Transverse colon (tissue), 4 donors: ENCODE results near the gene KBTBD2. TPM values are rescaled to one million over a fixed set of nuclear protein-coding genes. Genes with fewer than 3 reads are reported as not detected.
"Not testable (repeated sequence)": the region's sequence is repeated elsewhere in the genome, so short reads cannot be mapped to it uniquely, and the experiment has no call there.

ENCODE experiments used
- DNase-seq: peaks from one replicate; pipeline ENCODE4 v3.0.0-alpha.2; 2019
- H3K27ac ChIP-seq, 4 donors: fragments of 200-600 bp; sonication (generic); 2 replicates each; pipeline ENCODE4 v1.5.1; 2016 to 2018; ENCODE audit warnings: inconsistent platforms in 4 of 4
- H3K27me3 ChIP-seq: fragments of 200-600 bp; sonication (generic); 2 replicates; pipeline ENCODE4 v1.5.1; 2017; ENCODE audit warnings: inconsistent platforms
- H3K36me3 ChIP-seq, 4 donors: fragments of 200-600 bp; sonication (generic); 2 replicates each; pipeline ENCODE4 v1.5.1; 2017 to 2019; ENCODE audit warnings: inconsistent platforms in 4 of 4
- H3K4me1 ChIP-seq, 4 donors: fragments of 200-600 bp; sonication (generic); 2 replicates each; pipeline ENCODE4 v1.5.1; 2017 to 2020; ENCODE audit warnings: inconsistent platforms in 4 of 4
- H3K4me3 ChIP-seq, 4 donors: fragments of 200-600 bp; sonication (generic); 1 replicate in 1 of 4; 2 replicates in 3 of 4; pipeline versions ENCODE4 v1.5.1 to v1.6.1; 2017 to 2019; ENCODE audit warnings: inconsistent platforms in 4 of 4
- H3K9me3 ChIP-seq, 2 donors: fragments of 200-600 bp; sonication (generic); 2 replicates each; pipeline ENCODE4 v1.5.1; 2017 to 2019; ENCODE audit warnings: inconsistent platforms in 2 of 2
- EP300 ChIP-seq: sonication (generic); formaldehyde crosslinking; IDR thresholded peaks from one replicate; pipeline ENCODE4 v1.6.1; 2017; ENCODE audit warnings: antibody characterized with exemption, low read depth
- POLR2A ChIP-seq: fragments of 450-650 bp; IDR thresholded peaks from one replicate; pipeline ENCODE4 v1.6.1; 2016; ENCODE audit warnings: antibody characterized with exemption, mild to moderate bottlenecking, moderate library complexity
- POLR2AphosphoS5 ChIP-seq, 3 donors: sonication (generic); formaldehyde crosslinking; IDR thresholded peaks; one replicate each; pipeline ENCODE4 v1.6.1; 2016; ENCODE audit warnings: antibody characterized with exemption in 3 of 3
- WGBS, 2 donors: methylation state at CpG; one replicate each; pipeline ENCODE4 v1.1.5; 2018; ENCODE audit warnings: low coverage in 1 of 2; 5-methylcytosine and 5-hydroxymethylcytosine counted together
- in situ Hi-C, 4 donors: fragments of 200-750 bp; cut with MboI; loops; one replicate each; pipeline versions ENCODE4 v1.15.0 to v1.15.1; 2017; ENCODE audit warnings: low sequenced_read_pairs in 3 of 4, low pct_ligation_motif_present in 1 of 4, low pct_unique_long_range_greater_than_20kb in 1 of 4
- intact Hi-C: fragments of 100-400 bp; cut with DNase I; formaldehyde crosslinking; loops from one replicate; pipeline ENCODE4 v1.15.1; 2023; ENCODE audit warnings: low total_unique reads
- total RNA-seq, 4 donors: library from RNA; depleted of rRNA; stranded (reverse); fragments of >200 nt; gene quantifications; one replicate each; pipeline ENCODE4 v1.1.0, GENCODE V29; 2016
- TF ChIP-seq, protein P1 (sequence below), 5 experiments: fragments of 200-600 bp in 3 of 5; fragments of 450-650 bp in 2 of 5; sonication (generic) in 3 of 5; IDR thresholded peaks; 1 replicate in 2 of 5; 2 replicates in 3 of 5; pipeline ENCODE4 v1.5.1; 2016 to 2017; ENCODE audit warnings: antibody characterized with exemption in 5 of 5, inconsistent platforms in 3 of 5, mild to moderate bottlenecking in 2 of 5, moderate library complexity in 1 of 5

The KBTBD2 gene
- total RNA-seq, 4 donors from 2014 or later = 29.9 to 72.8 (median 32.3) TPM

DNA sequence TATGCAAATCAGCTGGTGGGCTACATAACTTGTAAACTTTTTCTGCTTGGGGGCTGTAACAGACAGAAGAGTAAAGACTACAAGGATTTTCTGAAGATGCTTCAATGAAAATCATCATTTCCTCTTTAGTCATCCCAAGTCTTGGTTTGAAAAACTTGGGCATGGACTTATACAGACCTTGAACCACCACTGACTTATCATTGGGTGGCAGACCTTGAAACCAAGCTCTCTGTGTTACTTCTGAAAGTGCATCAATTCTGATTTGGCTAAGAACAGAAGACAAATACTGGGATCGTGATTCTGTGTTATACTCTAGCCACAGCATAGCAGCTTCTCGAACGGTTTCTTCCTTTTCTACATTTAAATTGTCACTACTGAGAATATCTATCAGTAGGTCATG, 21.3 kb downstream of the KBTBD2 start:
- WGBS, 2 donors = 86 to 90% methylated on average over 3 of the region's 3 CpGs

DNA sequence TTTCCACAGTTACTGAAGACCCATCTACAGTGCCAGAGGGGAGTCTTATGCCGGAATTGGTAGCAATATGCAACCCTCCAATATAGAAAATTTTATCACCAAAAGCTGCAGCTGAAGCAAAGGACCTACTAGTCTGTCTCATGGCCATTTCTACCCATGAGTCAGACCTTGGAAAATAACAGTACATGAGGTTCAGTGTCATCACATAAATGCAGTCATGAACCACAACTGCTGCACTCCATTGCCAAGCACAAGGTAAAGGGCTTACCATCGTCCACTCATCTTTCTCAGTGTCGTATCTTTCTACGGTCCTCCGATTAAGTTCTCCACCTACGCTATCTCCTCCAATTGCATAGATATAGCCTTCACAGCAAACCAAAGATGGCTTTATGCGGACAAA, 21.8 kb downstream of the KBTBD2 start:
- Histone ChIP-seq H3K36me3 (peaks cover 0 to 48% (median 9%) of the 10 kb centered on the region in 4 donors), H3K9me3 (no peaks in the 10 kb centered on the region), H3K4me3 (no peak overlapping the region), H3K4me1 (no peaks in the 10 kb centered on the region), H3K27ac (no peak overlapping the region), H3K27me3 (no peaks in the 10 kb centered on the region)
- in situ Hi-C loops (no loop called here), intact Hi-C loops (no loop called here)
- no peak for DNase-seq
- TF ChIP-seq POLR2A (no peak), POLR2AphosphoS5 (IDR thresholded peaks at IDR 0.05) (no peak), EP300 (no peak)
- TF ChIP-seq, protein P1, sequence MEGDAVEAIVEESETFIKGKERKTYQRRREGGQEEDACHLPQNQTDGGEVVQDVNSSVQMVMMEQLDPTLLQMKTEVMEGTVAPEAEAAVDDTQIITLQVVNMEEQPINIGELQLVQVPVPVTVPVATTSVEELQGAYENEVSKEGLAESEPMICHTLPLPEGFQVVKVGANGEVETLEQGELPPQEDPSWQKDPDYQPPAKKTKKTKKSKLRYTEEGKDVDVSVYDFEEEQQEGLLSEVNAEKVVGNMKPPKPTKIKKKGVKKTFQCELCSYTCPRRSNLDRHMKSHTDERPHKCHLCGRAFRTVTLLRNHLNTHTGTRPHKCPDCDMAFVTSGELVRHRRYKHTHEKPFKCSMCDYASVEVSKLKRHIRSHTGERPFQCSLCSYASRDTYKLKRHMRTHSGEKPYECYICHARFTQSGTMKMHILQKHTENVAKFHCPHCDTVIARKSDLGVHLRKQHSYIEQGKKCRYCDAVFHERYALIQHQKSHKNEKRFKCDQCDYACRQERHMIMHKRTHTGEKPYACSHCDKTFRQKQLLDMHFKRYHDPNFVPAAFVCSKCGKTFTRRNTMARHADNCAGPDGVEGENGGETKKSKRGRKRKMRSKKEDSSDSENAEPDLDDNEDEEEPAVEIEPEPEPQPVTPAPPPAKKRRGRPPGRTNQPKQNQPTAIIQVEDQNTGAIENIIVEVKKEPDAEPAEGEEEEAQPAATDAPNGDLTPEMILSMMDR (IDR thresholded peaks at IDR 0.05) = no peak
- WGBS, 2 donors = 96 to 100% methylated on average over 5 to 7 of the region's 7 CpGs

More for the DNA sequence above, 21.3 kb downstream of the KBTBD2 start:
- intact Hi-C loops (no loop called here), in situ Hi-C loops (no loop called here)
- H3K27ac ChIP-seq = no peak overlapping the region
- no peak for TF ChIP-seq EP300
- TF ChIP-seq POLR2AphosphoS5 (IDR thresholded peaks at IDR 0.05) = no peak
- TF ChIP-seq POLR2A = no peak
- TF ChIP-seq, protein P1 (IDR thresholded peaks at IDR 0.05) = no peak
- no peaks in the 10 kb centered on the region for H3K4me1 ChIP-seq
- no peaks in the 10 kb centered on the region for H3K27me3 ChIP-seq
- peaks cover 0 to 54% (median 12%) of the 10 kb centered on the region in 4 donors for H3K36me3 ChIP-seq
- H3K4me3 ChIP-seq = no peak overlapping the region
- no peak for DNase-seq
- H3K9me3 ChIP-seq = no peaks in the 10 kb centered on the region

DNA sequence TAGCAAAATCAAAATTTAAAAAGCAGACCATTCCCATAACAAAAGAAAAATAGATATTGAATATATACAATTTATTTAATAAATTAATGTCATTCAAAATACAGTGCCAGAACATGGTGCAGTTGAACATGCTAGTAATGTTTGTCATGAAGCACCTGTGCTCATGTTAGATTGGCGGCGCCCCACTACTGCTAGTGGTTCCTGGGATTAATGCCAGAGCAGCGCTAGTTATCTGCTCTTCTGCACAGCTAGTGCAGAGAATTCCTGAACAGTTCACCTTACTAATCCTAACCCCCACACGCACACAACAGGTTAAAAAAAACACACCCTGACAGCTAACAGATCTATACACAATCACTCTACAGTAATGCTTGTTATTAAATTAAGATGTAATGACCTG, 23.4 kb downstream of the KBTBD2 start:
- peaks cover 0 to 32% (median 3%) of the 10 kb centered on the region in 4 donors for H3K36me3 ChIP-seq
- intact Hi-C loops = no loop called here
- H3K4me3 ChIP-seq = no peak overlapping the region
- H3K27ac ChIP-seq = no peak overlapping the region
- DNase-seq = no peak
- no peaks in the 10 kb centered on the region for H3K27me3 ChIP-seq
- in situ Hi-C loops = no loop called here
- TF ChIP-seq EP300 = no peak
- TF ChIP-seq, protein P1 (IDR thresholded peaks at IDR 0.05) = no peak
- TF ChIP-seq POLR2AphosphoS5 (IDR thresholded peaks at IDR 0.05) = no peak
- TF ChIP-seq POLR2A = no peak
- H3K4me1 ChIP-seq = no peaks in the 10 kb centered on the region
- 89 to 98% methylated on average over 4 of the region's 4 CpGs for WGBS, 2 donors
- no peaks in the 10 kb centered on the region for H3K9me3 ChIP-seq

DNA sequence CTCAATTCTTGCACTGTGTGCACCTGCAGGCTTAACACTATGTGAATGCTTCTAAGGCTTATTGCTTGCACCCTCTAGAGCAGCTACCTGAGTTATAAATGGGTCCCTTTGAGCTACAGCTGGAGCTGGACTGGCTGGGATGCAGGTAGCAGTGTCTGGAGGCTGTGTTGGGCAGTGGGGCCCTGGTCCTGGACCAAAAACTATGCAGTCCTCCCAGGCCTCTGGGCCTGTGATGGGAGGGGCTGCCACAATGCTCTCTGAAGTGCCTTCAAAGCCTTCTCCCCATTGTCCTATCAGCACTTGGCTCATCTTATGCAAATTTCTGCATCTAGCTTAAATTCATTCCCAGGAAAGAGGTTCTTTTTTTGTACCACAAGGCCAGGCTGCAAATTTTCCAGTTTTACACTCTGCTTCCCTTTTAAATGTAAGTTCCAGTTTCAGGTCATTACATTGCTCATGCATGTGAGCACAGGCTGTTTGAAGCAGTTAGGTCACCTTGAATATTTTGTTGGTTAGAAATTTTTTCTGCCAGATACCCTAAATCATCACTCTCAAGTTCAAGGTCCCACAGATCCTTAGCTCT, 26.0 kb downstream of the KBTBD2 start:
- TF ChIP-seq POLR2A = no peak
- TF ChIP-seq POLR2AphosphoS5 (IDR thresholded peaks at IDR 0.05) = no peak
- no peak for DNase-seq
- in situ Hi-C loops = no loop called here
- peaks cover 0 to 16% (median 3%) of the 10 kb centered on the region in 4 donors for H3K36me3 ChIP-seq
- H3K27ac ChIP-seq = no peak overlapping the region
- intact Hi-C loops = no loop called here
- H3K4me1 ChIP-seq = no peaks in the 10 kb centered on the region
- H3K4me3 ChIP-seq = no peak overlapping the region
- H3K27me3 ChIP-seq = no peaks in the 10 kb centered on the region
- H3K9me3 ChIP-seq = no peaks in the 10 kb centered on the region

DNA sequence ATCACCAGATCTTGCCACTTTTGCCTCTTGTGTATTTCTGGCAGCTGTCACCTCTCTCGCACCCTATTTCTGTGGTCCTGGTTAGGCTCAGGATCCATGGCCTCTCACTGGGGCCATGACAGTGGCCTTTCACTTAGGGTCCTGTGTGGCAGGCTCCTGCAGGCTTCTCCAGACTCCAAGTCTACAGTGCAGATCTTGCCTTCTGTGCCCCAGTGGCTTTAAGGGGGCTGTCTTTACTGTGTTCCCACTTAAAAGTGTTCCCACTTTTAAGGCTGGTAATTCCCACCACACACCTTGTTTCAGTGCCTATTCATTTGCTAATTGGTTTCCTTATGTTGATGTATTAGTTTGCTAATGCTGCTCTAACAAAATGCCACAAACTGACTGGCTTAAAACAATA, 27.7 kb downstream of the KBTBD2 start:
- not testable (repeated sequence) for H3K27me3 ChIP-seq

More for the DNA sequence above, 27.7 kb downstream of the KBTBD2 start:
- H3K9me3 ChIP-seq, intact Hi-C loops, in situ Hi-C loops, H3K36me3 ChIP-seq, DNase-seq, H3K4me1 ChIP-seq, H3K27ac ChIP-seq, H3K4me3 ChIP-seq: not testable (repeated sequence)
- 100% methylated on average over 1 of the region's 1 CpG; no CpG with 5 or more reads in 1 of the 2 donors for WGBS, 2 donors
